GM23338 (cell line): ENCODE measurements around the gene PCDHB14. TPM values are rescaled to one million over a fixed set of nuclear protein-coding genes. Genes with fewer than 3 reads are reported as not detected.
"Not testable (repeated sequence)": the region's sequence is repeated elsewhere in the genome, so short reads cannot be mapped to it uniquely, and the experiment has no call there.

Experiments
- ATAC-seq: fragments of 200-7000 bp; cut with Tn5 transposase; 3 replicates; pipeline ENCODE4 v1.9.1; 2020
- DNase-seq: peaks from one replicate; pipeline ENCODE4 v3.0.0-alpha.2; 2015; ENCODE audit warnings: low spot score
- H2AFZ ChIP-seq: fragments of 200-600 bp; sonication (generic); 2 replicates; pipeline ENCODE4 v1.8.0; 2016; ENCODE audit warnings: antibody characterized with exemption, mild to moderate bottlenecking, moderate library complexity
- H3F3A ChIP-seq: fragments of 200-600 bp; sonication (generic); replicated peaks from 2 replicates; pipeline ENCODE4 v1.8.0; 2017; ENCODE audit warnings: antibody characterized with exemption, mixed run types, low read depth
- H3K27ac ChIP-seq: fragments of 200-600 bp; sonication (generic); 2 replicates; pipeline ENCODE4 v1.6.1; 2016; ENCODE audit warnings: low read depth
- H3K27me3 ChIP-seq: fragments of 200-600 bp; sonication (generic); 2 replicates; pipeline ENCODE4 v1.8.0; 2016; ENCODE audit warnings: mild to moderate bottlenecking, mixed run types, moderate library complexity; ENCODE audit not compliant: insufficient read depth
- H3K36me3 ChIP-seq: fragments of 200-600 bp; sonication (generic); 2 replicates; pipeline ENCODE4 v1.8.0; 2016; ENCODE audit warnings: mild to moderate bottlenecking; ENCODE audit not compliant: insufficient read depth
- H3K4me1 ChIP-seq: fragments of 200-600 bp; sonication (generic); 2 replicates; pipeline ENCODE4 v1.8.0; 2016; ENCODE audit warnings: mild to moderate bottlenecking, moderate library complexity; ENCODE audit not compliant: insufficient read depth
- H3K4me2 ChIP-seq: fragments of 200-600 bp; sonication (generic); 2 replicates; pipeline ENCODE4 v1.7.1; 2017; ENCODE audit warnings: mixed run types
- H3K4me3 ChIP-seq: fragments of 200-600 bp; sonication (generic); 2 replicates; pipeline ENCODE4 v1.6.1; 2016; ENCODE audit warnings: mixed run types
- H3K79me2 ChIP-seq: fragments of 200-600 bp; sonication (generic); replicated peaks from 2 replicates; pipeline ENCODE4 v1.8.0; 2017; ENCODE audit warnings: mild to moderate bottlenecking; ENCODE audit not compliant: insufficient read depth
- H3K9me2 ChIP-seq: fragments of 200-600 bp; sonication (generic); 2 replicates; pipeline ENCODE4 v1.8.0; 2017; ENCODE audit not compliant: insufficient read depth
- H4K20me1 ChIP-seq: fragments of 200-600 bp; sonication (generic); replicated peaks from 2 replicates; pipeline ENCODE4 v1.8.0; 2017; ENCODE audit warnings: mild to moderate bottlenecking; ENCODE audit not compliant: insufficient read depth
- H3K27ac Mint-ChIP-seq: 2 replicates; pipeline ENCODE4 v1.8.0; 2020; ENCODE audit warnings: inconsistent platforms, mild to moderate bottlenecking, moderate library complexity, mixed read lengths
- H3K27me3 Mint-ChIP-seq: 3 replicates; pipeline ENCODE4 v1.8.0; 2022; ENCODE audit warnings: low read depth, mild to moderate bottlenecking, moderate library complexity, mixed read lengths, inconsistent platforms; ENCODE audit not compliant: insufficient read depth, poor library complexity
- H3K36me3 Mint-ChIP-seq: 3 replicates; pipeline ENCODE4 v1.8.0; 2021; ENCODE audit warnings: low read depth, mild to moderate bottlenecking, inconsistent platforms, moderate library complexity, mixed read lengths
- H3K4me1 Mint-ChIP-seq: 3 replicates; pipeline ENCODE4 v1.8.0; 2020; ENCODE audit warnings: mild to moderate bottlenecking, inconsistent platforms, mixed read lengths
- H3K4me3 Mint-ChIP-seq: 3 replicates; pipeline ENCODE4 v1.8.0; 2021; ENCODE audit warnings: moderate library complexity, mild to moderate bottlenecking, inconsistent platforms, mixed read lengths
- H3K9me3 Mint-ChIP-seq: 3 replicates; pipeline ENCODE4 v1.8.0; 2020; ENCODE audit warnings: moderate library complexity, mild to moderate bottlenecking, inconsistent platforms, mixed read lengths
- CREB1 ChIP-seq: fragments of 250-450 bp; sonication (Bioruptor Pico); IDR thresholded peaks from 2 replicates; pipeline ENCODE4 v1.5.0; 2020; ENCODE audit warnings: low read depth, mild to moderate bottlenecking, moderate library complexity
- EZH2 ChIP-seq: fragments of 200-600 bp; sonication (generic); IDR thresholded peaks from one replicate; pipeline ENCODE4 v1.8.0; 2017; ENCODE audit warnings: antibody characterized with exemption, mild to moderate bottlenecking, low read depth; ENCODE audit not compliant: unreplicated experiment
- EZH2phosphoT487 ChIP-seq: fragments of 200-600 bp; sonication (generic); IDR thresholded peaks from one replicate; pipeline ENCODE4 v1.8.1; 2018; ENCODE audit warnings: antibody characterized with exemption; ENCODE audit not compliant: unreplicated experiment
- JUNB ChIP-seq: IDR thresholded peaks from one replicate; pipeline ENCODE4 v1.6.1; 2016; ENCODE audit warnings: antibody characterized with exemption; ENCODE audit not compliant: unreplicated experiment
- NANOG ChIP-seq: IDR thresholded peaks from 2 replicates; pipeline ENCODE4 v1.6.1; 2016; ENCODE audit warnings: antibody characterized with exemption, borderline replicate concordance
- STAT1 ChIP-seq: IDR thresholded peaks from one replicate; pipeline ENCODE4 v1.6.1; 2016; ENCODE audit warnings: antibody characterized with exemption; ENCODE audit not compliant: unreplicated experiment
- ZNF331 ChIP-seq: fragments of 250-450 bp; sonication (Bioruptor Pico); IDR thresholded peaks from 2 replicates; pipeline ENCODE4 v1.5.0; 2020; ENCODE audit warnings: low read depth, mild to moderate bottlenecking, moderate library complexity
- polyA plus RNA-seq: library from polyadenylated mRNA; unstranded; fragments of >200 nt; fragmentation: Nextera tagmentation; extraction: Ambion mirVana; gene quantifications from 2 replicates; pipeline ENCODE4 v1.2.1, GENCODE V29; 2016
- total RNA-seq: library from RNA; depleted of rRNA; stranded (reverse); fragments of >200 nt; shearing (Covaris generic); gene quantifications from 2 replicates; pipeline ENCODE4 v1.2.3, GENCODE V29; 2014
- TF ChIP-seq, protein P1 (sequence below): fragments of 250-450 bp; sonication (Bioruptor Pico); IDR thresholded peaks from 2 replicates; pipeline ENCODE4 v1.5.0; 2020; ENCODE audit warnings: mild to moderate bottlenecking, moderate library complexity
- TF ChIP-seq, protein P2 (sequence below): IDR thresholded peaks from 2 replicates; pipeline ENCODE4 v1.6.1; 2016; ENCODE audit warnings: antibody characterized with exemption
- TF ChIP-seq, protein P3 (sequence below): IDR thresholded peaks from one replicate; pipeline ENCODE4 v1.6.1; 2018; ENCODE audit warnings: antibody characterized with exemption; ENCODE audit not compliant: unreplicated experiment

PCDHB14 gene
- total and polyA plus RNA-seq, 2 experiments from 2014 or later = 0.71 to 4.1 TPM

DNA sequence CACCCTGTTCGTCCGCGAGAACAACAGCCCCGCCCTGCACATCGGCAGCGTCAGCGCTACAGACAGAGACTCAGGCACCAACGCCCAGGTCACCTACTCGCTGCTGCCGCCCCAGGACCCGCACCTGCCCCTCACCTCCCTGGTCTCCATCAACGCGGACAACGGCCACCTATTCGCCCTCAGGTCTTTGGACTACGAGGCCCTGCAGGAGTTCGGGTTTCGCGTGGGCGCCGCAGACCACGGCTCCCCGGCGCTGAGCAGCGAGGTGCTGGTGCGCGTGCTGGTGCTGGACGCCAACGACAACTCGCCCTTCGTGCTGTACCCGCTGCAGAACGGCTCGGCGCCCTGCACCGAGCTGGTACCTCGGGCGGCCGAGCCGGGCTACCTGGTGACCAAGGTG lies 12.8 kb downstream of the PCDHB14 start:
- H3K79me2 ChIP-seq, H3K4me1 Mint-ChIP-seq, H3K4me1 ChIP-seq, H3K27me3 ChIP-seq, H3F3A ChIP-seq, DNase-seq, H3K4me3 ChIP-seq, H3K36me3 ChIP-seq, ATAC-seq, H3K27ac Mint-ChIP-seq, H3K4me2 ChIP-seq, H4K20me1 ChIP-seq, H2AFZ ChIP-seq, H3K9me2 ChIP-seq, H3K27me3 Mint-ChIP-seq, H3K4me3 Mint-ChIP-seq, H3K27ac ChIP-seq: not testable (repeated sequence)
- Mint-ChIP-seq H3K36me3 (peaks cover 33% of the 10 kb centered on the region), H3K9me3 (peaks cover 63% of the 10 kb centered on the region)

DNA sequence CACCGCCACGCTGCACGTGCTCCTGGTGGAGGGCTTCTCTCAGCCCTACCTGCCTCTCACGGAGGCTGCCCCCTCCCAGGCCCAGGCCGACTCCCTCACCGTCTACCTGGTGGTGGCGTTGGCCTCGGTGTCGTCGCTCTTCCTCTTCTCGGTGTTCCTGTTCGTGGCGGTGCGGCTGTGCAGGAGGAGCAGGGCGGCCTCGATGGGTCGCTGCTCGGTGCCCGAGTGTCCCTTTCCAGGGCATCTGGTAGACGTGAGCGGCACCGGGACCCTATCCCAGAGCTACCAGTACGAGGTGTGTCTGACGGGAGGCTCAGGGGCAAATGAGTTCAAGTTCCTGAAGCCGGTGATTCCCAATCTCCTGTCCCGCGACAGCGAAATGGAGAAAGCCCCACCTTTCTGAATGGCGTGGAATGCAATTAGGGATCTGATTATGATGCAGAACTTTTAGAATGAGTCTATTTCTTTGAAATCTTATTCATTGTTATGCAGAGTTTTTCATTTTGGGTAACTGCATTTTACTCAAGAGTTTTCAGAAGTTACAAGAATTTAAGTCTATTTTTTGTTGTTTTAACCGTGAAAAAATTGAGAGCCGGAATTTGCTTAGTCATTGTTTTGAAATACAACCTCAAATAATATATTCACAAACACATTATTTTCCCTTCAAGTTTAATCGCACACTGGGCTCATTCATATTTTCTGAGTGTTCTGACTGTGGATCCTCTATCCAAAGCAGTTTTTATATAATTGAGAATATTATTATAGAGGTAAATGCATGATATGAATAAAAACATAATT lies 13.6 kb downstream of the PCDHB14 start:
- Mint-ChIP-seq H3K27me3 (peaks cover 4% of the 10 kb centered on the region), H3K27ac (no peak overlapping the region), H3K9me3 (peaks cover 63% of the 10 kb centered on the region), H3K4me3 (no peak overlapping the region), H3K36me3 (peaks cover 36% of the 10 kb centered on the region), H3K4me1 (peaks cover 2% of the 10 kb centered on the region; the same call in 1 of the 3 replicates)
- H3K9me2 ChIP-seq = no peaks in the 10 kb centered on the region
- no peaks in the 10 kb centered on the region for H4K20me1 ChIP-seq
- H3K79me2 ChIP-seq = no peaks in the 10 kb centered on the region
- no peak overlapping the region for H3K27ac ChIP-seq
- H3K27me3 ChIP-seq = no peaks in the 10 kb centered on the region
- H3K4me3 ChIP-seq = no peak overlapping the region
- no peaks in the 10 kb centered on the region for H3F3A ChIP-seq
- H3K36me3 ChIP-seq = no peaks in the 10 kb centered on the region
- no peak overlapping the region for H3K4me2 ChIP-seq
- H2AFZ ChIP-seq = no peak overlapping the region
- DNase-seq (peak; percentile 34), ATAC-seq (no peak)
- H3K4me1 ChIP-seq = 0 out of 2 replicates have a peak, but pooled peaks cover 6% of the 10 kb centered on the region
- TF ChIP-seq, protein P1, sequence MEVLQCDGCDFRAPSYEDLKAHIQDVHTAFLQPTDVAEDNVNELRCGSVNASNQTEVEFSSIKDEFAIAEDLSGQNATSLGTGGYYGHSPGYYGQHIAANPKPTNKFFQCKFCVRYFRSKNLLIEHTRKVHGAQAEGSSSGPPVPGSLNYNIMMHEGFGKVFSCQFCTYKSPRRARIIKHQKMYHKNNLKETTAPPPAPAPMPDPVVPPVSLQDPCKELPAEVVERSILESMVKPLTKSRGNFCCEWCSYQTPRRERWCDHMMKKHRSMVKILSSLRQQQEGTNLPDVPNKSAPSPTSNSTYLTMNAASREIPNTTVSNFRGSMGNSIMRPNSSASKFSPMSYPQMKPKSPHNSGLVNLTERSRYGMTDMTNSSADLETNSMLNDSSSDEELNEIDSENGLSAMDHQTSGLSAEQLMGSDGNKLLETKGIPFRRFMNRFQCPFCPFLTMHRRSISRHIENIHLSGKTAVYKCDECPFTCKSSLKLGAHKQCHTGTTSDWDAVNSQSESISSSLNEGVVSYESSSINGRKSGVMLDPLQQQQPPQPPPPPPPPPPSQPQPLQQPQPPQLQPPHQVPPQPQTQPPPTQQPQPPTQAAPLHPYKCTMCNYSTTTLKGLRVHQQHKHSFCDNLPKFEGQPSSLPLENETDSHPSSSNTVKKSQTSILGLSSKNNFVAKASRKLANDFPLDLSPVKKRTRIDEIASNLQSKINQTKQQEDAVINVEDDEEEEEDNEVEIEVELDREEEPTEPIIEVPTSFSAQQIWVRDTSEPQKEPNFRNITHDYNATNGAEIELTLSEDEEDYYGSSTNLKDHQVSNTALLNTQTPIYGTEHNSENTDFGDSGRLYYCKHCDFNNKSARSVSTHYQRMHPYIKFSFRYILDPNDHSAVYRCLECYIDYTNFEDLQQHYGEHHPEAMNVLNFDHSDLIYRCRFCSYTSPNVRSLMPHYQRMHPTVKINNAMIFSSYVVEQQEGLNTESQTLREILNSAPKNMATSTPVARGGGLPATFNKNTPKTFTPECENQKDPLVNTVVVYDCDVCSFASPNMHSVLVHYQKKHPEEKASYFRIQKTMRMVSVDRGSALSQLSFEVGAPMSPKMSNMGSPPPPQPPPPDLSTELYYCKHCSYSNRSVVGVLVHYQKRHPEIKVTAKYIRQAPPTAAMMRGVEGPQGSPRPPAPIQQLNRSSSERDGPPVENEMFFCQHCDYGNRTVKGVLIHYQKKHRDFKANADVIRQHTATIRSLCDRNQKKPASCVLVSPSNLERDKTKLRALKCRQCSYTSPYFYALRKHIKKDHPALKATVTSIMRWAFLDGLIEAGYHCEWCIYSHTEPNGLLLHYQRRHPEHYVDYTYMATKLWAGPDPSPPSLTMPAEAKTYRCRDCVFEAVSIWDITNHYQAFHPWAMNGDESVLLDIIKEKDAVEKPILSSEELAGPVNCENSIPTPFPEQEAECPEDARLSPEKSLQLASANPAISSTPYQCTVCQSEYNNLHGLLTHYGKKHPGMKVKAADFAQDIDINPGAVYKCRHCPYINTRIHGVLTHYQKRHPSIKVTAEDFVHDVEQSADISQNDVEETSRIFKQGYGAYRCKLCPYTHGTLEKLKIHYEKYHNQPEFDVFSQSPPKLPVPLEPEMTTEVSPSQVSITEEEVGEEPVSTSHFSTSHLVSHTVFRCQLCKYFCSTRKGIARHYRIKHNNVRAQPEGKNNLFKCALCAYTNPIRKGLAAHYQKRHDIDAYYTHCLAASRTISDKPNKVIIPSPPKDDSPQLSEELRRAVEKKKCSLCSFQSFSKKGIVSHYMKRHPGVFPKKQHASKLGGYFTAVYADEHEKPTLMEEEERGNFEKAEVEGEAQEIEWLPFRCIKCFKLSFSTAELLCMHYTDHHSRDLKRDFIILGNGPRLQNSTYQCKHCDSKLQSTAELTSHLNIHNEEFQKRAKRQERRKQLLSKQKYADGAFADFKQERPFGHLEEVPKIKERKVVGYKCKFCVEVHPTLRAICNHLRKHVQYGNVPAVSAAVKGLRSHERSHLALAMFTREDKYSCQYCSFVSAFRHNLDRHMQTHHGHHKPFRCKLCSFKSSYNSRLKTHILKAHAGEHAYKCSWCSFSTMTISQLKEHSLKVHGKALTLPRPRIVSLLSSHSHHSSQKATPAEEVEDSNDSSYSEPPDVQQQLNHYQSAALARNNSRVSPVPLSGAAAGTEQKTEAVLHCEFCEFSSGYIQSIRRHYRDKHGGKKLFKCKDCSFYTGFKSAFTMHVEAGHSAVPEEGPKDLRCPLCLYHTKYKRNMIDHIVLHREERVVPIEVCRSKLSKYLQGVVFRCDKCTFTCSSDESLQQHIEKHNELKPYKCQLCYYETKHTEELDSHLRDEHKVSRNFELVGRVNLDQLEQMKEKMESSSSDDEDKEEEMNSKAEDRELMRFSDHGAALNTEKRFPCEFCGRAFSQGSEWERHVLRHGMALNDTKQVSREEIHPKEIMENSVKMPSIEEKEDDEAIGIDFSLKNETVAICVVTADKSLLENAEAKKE (CRISPR knock-in tag) = no peak
- TF ChIP-seq, protein P2, sequence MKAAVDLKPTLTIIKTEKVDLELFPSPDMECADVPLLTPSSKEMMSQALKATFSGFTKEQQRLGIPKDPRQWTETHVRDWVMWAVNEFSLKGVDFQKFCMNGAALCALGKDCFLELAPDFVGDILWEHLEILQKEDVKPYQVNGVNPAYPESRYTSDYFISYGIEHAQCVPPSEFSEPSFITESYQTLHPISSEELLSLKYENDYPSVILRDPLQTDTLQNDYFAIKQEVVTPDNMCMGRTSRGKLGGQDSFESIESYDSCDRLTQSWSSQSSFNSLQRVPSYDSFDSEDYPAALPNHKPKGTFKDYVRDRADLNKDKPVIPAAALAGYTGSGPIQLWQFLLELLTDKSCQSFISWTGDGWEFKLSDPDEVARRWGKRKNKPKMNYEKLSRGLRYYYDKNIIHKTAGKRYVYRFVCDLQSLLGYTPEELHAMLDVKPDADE = no peak
- TF ChIP-seq CREB1 (CRISPR knock-in tag) (no peak), EZH2 (no peak), ZNF331 (no peak), JUNB (no peak), EZH2phosphoT487 (no peak), NANOG (no peak), STAT1 (no peak)
- TF ChIP-seq, protein P3, sequence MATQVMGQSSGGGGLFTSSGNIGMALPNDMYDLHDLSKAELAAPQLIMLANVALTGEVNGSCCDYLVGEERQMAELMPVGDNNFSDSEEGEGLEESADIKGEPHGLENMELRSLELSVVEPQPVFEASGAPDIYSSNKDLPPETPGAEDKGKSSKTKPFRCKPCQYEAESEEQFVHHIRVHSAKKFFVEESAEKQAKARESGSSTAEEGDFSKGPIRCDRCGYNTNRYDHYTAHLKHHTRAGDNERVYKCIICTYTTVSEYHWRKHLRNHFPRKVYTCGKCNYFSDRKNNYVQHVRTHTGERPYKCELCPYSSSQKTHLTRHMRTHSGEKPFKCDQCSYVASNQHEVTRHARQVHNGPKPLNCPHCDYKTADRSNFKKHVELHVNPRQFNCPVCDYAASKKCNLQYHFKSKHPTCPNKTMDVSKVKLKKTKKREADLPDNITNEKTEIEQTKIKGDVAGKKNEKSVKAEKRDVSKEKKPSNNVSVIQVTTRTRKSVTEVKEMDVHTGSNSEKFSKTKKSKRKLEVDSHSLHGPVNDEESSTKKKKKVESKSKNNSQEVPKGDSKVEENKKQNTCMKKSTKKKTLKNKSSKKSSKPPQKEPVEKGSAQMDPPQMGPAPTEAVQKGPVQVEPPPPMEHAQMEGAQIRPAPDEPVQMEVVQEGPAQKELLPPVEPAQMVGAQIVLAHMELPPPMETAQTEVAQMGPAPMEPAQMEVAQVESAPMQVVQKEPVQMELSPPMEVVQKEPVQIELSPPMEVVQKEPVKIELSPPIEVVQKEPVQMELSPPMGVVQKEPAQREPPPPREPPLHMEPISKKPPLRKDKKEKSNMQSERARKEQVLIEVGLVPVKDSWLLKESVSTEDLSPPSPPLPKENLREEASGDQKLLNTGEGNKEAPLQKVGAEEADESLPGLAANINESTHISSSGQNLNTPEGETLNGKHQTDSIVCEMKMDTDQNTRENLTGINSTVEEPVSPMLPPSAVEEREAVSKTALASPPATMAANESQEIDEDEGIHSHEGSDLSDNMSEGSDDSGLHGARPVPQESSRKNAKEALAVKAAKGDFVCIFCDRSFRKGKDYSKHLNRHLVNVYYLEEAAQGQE = no peak
